GM19463 (cell line): ENCODE measurements around the gene EEF1AKMT3.
"Not testable (repeated sequence)": the region's sequence is repeated elsewhere in the genome, so short reads cannot be mapped to it uniquely, and the experiment has no call there.

Experiments
- ATAC-seq: cut with Tn5 transposase; IDR thresholded peaks from one replicate; pipeline ENCODE4 v1.9.1; 2021; ENCODE audit warnings: mild to moderate bottlenecking, moderate library complexity; ENCODE audit not compliant: unreplicated experiment

The EEF1AKMT3 gene

GRCh38 chr12:57764662-57765002 is 7.8 kb upstream of the EEF1AKMT3 start:
- ATAC-seq, result peak; percentile 7

- ATAC-seq, result peak; percentile 60
Observed at GRCh38 chr12:57765003-57765697, 7.3 kb upstream of the EEF1AKMT3 start.

DNA sequence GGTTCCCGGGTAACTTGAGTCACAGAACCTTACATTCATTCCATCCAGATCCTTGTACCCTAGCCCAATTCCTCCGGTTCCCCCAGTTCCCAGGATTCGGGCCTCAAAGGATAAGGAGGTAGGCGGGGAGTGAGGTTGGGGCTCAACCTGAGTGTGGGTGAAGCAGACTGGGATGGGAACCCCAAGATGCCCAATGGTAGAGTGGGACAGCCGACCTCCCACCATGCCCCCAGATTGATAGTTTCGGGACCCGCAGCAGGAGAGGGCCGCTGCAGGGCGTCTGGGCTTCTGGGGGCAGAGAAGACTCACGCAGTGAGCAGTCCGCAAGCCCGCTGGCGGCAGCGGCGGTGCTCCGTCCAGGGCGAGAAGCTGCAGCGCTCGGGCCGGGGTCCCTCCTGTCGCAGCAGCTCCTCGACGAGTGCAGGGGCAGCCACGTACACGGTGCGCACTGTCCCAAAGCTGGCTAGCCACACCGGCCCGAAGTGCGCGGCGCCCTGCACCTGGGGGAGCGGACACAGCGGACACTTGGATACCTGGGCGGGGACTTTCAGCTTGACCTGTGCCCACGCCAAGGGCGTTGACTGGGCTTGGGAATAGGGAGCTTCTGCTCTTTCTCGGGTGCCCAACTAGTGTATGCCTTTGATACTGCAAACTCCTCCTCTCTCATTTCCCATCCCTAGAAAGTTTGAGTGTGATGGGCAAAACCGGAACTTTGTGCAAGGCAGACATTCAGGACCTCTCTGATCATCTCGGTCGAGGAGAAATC is 6.5 kb upstream of the EEF1AKMT3 start:
- peak; percentile 12 for ATAC-seq

- no peak for ATAC-seq
Observed at GRCh38 chr12:57766464-57767304, 5.7 kb upstream of the EEF1AKMT3 start, which contains the start of gene CYP27B1. Gene CYP27B1 (minus strand): TSS chr12:57767078. CDS start chr12:57767041, 37 bp downstream.

- no peak for ATAC-seq
Observed at GRCh38 chr12:57767305-57767698, 5.1 kb upstream of the EEF1AKMT3 start.

DNA sequence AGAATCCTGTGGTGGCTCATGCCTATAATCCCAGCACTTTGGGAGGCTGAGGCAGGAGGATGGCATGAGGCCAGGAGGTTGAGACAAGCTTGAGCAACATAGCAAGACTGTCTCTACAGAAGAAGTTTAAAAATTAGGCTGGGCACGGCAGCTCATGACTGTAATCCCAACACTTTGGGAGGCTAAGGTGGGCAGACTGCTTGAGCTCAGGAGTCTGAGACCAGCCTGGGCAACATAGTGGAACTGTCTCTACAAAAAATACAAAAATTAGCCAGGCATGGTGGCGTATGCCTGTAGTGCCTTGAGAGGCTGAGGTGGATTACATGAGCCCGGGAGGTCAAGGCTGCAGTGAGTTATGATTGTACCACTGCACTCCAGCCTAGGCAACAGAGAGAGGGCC is 4.5 kb upstream of the EEF1AKMT3 start:
- no peak for ATAC-seq

GRCh38 chr12:57769594-57769993 is 2.8 kb upstream of the EEF1AKMT3 start:
- no peak for ATAC-seq

DNA sequence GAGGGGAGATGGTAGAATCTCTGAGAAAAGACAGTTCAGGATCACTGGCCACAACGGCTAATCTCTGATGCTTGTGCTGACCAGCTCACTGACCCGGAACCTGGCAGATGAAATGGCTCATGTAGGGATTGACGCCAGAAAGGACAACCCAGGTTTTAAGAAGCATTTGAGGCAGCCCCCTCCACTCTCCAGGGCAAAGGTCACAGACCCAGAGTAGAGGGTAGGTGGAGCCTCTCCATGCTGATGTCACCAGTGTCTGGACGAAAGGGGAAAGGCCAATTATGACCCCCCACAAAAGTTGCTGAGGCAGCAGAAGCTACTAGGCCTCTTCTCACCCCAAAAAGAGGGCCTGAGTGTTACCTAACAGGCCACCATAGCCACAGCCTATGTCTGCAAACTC is 1.7 kb upstream of the EEF1AKMT3 start:
- no peak for ATAC-seq

GRCh38 chr12:57771236-57771872 is 1.1 kb upstream of the EEF1AKMT3 start:
- peak; percentile 69 for ATAC-seq

DNA sequence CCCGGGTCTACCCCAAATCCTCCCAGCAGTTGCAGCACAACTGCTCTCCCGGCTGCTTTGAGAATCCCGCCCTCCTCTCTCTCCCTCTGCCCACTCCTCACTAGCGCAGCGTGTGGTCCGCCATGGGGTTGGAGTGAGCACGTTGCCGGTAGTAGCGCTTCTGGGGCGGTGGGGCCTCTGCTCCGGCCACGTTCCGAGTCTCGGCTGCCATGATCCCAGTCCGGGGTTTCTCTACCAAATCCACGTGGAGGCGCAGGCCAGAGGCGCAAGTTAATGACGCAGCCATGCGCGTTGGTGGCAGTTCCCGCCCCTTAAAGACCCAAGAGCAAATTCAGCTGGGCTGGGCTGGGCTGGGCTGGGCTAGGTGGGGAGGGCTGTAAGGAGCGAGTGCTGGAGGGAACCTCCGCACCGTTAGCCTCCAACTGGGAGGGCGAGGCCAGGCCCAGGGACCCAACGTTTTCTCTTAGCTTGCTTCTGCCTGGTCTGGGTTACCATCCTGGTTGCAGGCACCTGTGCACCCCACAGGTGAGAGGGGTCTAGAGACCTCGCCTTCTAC is 463 bp upstream of the EEF1AKMT3 start, which contains the start of gene METTL1:
METTL1 (minus strand) TSS at position 233 of the 556 bp plus-strand sequence; CDS start at position 211, 22 bp downstream.
- ATAC-seq, result peak; percentile 82

DNA sequence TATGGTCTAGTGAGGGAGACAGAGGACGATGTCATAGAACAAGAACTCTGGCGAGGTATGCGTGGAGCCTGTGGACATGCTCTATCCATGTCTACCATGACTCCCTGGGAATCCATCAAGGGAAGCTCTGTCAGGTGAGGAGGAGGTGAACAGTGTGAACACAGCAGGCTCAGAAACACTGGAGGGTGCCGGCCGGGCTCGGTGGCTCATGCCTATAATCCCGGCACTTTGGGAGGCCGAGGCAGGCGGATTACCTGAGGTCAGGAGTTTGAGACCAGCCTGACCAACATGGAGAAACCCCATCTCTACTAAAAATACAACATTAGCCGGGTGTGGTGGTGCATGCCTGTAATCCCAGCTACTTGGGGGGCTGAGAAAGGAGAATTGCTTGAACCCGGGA is 2.2 kb downstream of the EEF1AKMT3 start:
- ATAC-seq, result not testable (repeated sequence)

GRCh38 chr12:57775044-57775443 is 2.6 kb downstream of the EEF1AKMT3 start:
- ATAC-seq, result no peak

GRCh38 chr12:57775563-57776246 is 3.3 kb downstream of the EEF1AKMT3 start:
- ATAC-seq, result no peak

DNA sequence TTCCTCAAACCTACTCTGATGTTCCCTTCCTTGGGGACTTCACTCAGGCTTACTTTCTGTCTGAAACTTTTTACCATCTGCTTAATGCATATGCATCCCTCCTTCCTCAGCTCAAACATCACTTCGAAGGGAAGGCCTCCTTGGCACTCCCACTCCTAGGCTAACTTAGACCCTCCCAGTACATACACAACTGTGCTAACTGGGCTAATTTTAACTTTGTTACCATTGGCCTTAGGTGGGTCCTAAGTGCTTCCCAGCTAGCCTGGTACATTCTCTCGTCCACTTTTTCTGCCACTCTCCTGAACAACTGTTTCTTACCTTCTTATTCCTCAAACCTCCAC is 3.8 kb downstream of the EEF1AKMT3 start:
- no peak for ATAC-seq

DNA sequence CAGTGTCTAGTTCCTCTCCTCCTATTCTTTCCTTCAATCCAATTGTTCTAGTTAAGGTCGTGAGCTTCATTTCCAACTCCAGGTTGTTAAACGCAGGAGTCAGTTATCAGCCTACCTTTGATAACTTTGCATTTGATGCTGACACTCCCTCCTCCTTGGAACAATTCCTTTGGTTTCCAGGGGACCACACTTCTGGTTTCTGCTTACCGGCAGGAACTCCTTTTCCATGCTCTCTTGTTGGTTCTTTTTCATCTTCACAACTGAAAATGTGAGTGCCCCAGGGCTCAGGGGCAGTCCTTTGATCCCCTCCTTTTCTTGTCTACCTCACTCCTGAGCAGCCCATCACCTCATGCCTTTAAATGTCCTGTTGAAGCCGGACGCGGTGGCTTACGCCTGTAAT is 5.0 kb downstream of the EEF1AKMT3 start:
- no peak for ATAC-seq

DNA sequence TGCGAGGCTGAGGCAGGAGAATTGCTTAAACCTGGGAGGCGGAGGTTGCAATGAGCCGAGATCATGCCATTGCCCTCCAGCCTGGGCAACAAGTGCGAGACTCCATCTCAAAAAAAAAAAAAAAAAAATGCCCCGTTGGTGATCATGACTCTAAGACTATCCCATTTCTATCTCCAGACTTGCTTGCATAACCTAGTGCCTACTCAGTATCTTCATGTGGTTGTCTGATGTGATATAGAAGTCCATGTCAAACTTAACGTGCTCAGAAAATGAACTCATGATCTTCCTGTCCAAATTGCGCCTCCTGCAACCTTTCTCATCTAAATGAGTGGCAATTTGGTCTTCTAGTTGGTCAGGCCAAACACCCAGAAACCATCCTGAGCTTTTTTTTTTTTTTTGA is 5.5 kb downstream of the EEF1AKMT3 start:
- no peak for ATAC-seq

DNA sequence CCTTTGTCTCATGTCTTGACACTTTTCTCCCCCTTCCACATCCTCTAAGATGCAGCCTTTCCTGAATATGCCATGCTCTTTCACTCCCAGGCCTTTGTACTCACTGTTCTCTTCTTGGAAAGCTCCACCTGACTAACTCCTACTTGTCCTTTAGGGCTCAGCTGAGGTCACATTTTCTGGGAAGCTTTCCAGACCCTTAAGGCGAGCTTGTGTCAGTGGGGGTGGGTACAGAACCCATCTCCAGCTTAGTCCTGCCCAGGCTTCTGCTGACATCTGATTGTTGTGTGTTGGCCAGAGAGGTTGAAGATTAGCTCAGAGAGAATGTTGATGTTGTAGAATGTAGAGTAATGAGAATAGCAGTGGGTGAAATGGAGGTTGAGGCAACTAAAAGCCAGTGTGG is 7.3 kb downstream of the EEF1AKMT3 start:
- ATAC-seq, result no peak

- ATAC-seq, result no peak
Observed at GRCh38 chr12:57780284-57780897, 8.0 kb downstream of the EEF1AKMT3 start.

DNA sequence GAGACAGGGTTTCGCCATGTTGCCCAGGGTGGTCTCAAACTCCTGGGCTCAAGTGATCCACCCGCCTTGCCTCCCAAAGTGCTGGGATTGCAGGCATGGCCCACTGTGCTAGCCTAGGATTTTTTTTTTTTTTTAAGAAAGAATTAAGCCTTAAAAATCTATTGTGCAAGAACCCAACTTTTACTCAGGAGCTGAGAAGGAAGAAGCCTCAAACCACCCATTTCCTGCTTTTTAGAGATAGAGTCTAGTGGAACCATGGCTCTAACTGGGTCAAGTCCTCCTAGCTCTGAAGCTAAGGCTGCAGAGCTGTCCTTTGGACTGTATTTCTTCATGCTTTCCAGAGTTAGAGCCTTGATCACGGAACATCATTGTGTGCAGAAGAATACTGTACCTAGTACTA is 8.8 kb downstream of the EEF1AKMT3 start:
- no peak for ATAC-seq

GRCh38 chr12:57781801-57782200 is 9.4 kb downstream of the EEF1AKMT3 start:
- ATAC-seq, result no peak
